OCI-LY7 (cell line): Measurements from ENCODE around the gene DPEP1. TPM values are rescaled to one million over a fixed set of nuclear protein-coding genes. Genes with fewer than 3 reads are reported as not detected.

ENCODE experiments used
- BruUV-seq: library from RNA; stranded (reverse); fragments of 400-500 nt; replicated peaks from 2 replicates; lab custom pipeline; 2021; lab: Mats Ljungman, UMichigan
- CTCF ChIA-PET: fragments of 300-600 bp; sonication (Branson Sonifier 250); formaldehyde crosslinking; loops from one replicate; lab custom pipeline; 2022; ENCODE audit warnings: antibody characterized with exemption; ENCODE audit not compliant: unreplicated experiment; lab: Charles Lee
- POLR2A ChIA-PET: fragments of 300-600 bp; sonication (Branson Sonifier 250); formaldehyde crosslinking; loops from one replicate; lab custom pipeline; 2022; ENCODE audit warnings: antibody characterized with exemption; lab: Charles Lee
- DNase-seq: peaks from one replicate; pipeline ENCODE4 v3.0.0-alpha.2; 2015; ENCODE audit warnings: low spot score
- H2AFZ ChIP-seq: fragments of 200-600 bp; sonication (generic), shearing (Covaris generic); 2 replicates; pipeline ENCODE4 v1.6.1; 2014; ENCODE audit warnings: mild to moderate bottlenecking, antibody characterized with exemption, low read length, moderate library complexity
- H3K27ac ChIP-seq: fragments of 200-600 bp; sonication (generic); 2 replicates; pipeline ENCODE4 v1.5.1; 2014; ENCODE audit warnings: mixed run types, low read depth, mild to moderate bottlenecking, moderate library complexity, low read length, inconsistent platforms; ENCODE audit not compliant: poor library complexity, severe bottlenecking
- H3K36me3 ChIP-seq: fragments of 200-600 bp; sonication (generic); 2 replicates; pipeline ENCODE4 v1.6.1; 2014; ENCODE audit warnings: mild to moderate bottlenecking, antibody characterized with exemption, low read length, moderate library complexity, mixed read lengths; ENCODE audit not compliant: insufficient read depth
- H3K4me1 ChIP-seq: fragments of 200-600 bp; sonication (generic); 2 replicates; pipeline ENCODE4 v1.5.1; 2014; ENCODE audit warnings: mild to moderate bottlenecking, low read length; ENCODE audit not compliant: insufficient read depth, poor library complexity, severe bottlenecking
- H3K4me2 ChIP-seq: fragments of 200-600 bp; sonication (generic); 2 replicates; pipeline ENCODE4 v1.6.1; 2014; ENCODE audit warnings: mild to moderate bottlenecking, low read length
- H3K4me3 ChIP-seq: fragments of 200-600 bp; sonication (generic); 2 replicates; pipeline ENCODE4 v1.5.1; 2014; ENCODE audit warnings: mild to moderate bottlenecking, low read depth, low read length; ENCODE audit not compliant: poor library complexity, severe bottlenecking
- H3K79me2 ChIP-seq: fragments of 200-600 bp; sonication (generic); 2 replicates; pipeline ENCODE4 v1.6.1; 2016; ENCODE audit warnings: low read depth, mild to moderate bottlenecking, low read length, moderate library complexity, mixed read lengths; ENCODE audit not compliant: insufficient read depth
- H3K9me2 ChIP-seq: fragments of 200-600 bp; sonication (generic); 2 replicates; pipeline ENCODE4 v1.6.1; 2016; ENCODE audit warnings: mild to moderate bottlenecking, low read length, mixed read lengths; ENCODE audit not compliant: insufficient read depth
- H3K9me3 ChIP-seq: fragments of 200-600 bp; sonication (generic); 2 replicates; pipeline ENCODE4 v1.6.1; 2014; ENCODE audit warnings: mild to moderate bottlenecking, mixed run types, low read length, mixed read lengths
- H4K20me1 ChIP-seq: fragments of 200-600 bp; sonication (generic); 2 replicates; pipeline ENCODE4 v1.6.1; 2014; ENCODE audit warnings: mild to moderate bottlenecking, antibody characterized with exemption, low read length, moderate library complexity, mixed read lengths; ENCODE audit not compliant: insufficient read depth
- EZH2phosphoT487 ChIP-seq: fragments of 200-600 bp; sonication (generic); IDR thresholded peaks from 2 replicates; pipeline ENCODE4 v1.6.1; 2018; ENCODE audit warnings: low read depth, borderline replicate concordance, mild to moderate bottlenecking, mixed run types, antibody characterized with exemption, low read length, moderate library complexity, mixed read lengths
- intact Hi-C: fragments of 100-400 bp; cut with micrococcal nuclease; formaldehyde crosslinking; loops from one replicate; pipeline ENCODE4 v1.10.0; 2022; ENCODE audit not compliant: unreplicated experiment
- total RNA-seq, 2 experiments: library from RNA; depleted of rRNA in 1 of 2; stranded (reverse); fragments of >200 nt in 1 of 2; shearing (Covaris generic) in 1 of 2; gene quantifications; 2 replicates each; pipeline ENCODE4 v1.2.3, GENCODE V29; 2014 to 2022
- TF ChIP-seq, protein P1 (sequence below): fragments of 200-600 bp; sonication (generic); conservative IDR thresholded peaks from 2 replicates; pipeline ENCODE4 v1.5.1; 2014; ENCODE audit warnings: mild to moderate bottlenecking, antibody characterized with exemption, low read length, moderate library complexity, mixed read lengths

The DPEP1 gene
- total RNA-seq, 2 experiments from 2014 or later, result not detected

DNA sequence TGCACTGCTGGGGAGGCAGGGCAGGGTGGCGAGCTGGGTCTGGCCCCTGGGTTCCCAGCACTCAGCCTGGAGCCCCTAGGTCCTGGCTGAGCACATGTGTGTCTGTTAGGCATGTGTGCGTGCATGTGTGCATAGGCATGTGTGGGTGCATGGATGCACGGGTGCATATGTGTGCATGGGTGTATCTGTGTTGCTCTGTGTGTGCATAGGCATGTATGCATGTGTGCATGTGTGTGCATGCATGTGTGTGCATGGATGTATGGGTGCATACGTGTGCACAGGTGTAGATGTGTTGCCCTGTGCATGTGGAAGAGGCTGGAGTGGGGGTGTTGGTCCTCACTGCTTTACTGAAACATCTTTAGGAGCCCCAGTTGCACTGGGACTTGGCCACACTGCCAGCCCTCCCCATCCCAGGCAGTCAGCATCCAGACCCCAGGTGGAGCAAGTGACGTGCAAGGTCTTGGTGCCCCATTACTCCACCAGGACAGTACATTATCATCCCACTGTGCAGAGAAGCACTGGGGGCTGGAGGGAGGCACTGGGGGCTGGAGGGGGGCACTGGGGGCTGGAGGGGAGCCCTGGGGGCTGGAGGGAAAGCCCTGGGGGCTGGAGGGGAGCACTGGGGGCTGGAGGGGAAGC, 10.4 kb upstream of the DPEP1 start:
- BruUV-seq, result no TSS peak
- no peaks in the 10 kb centered on the region for H3K9me3 ChIP-seq
- no peaks in the 10 kb centered on the region for H4K20me1 ChIP-seq
- CTCF ChIA-PET, result interaction anchor here (0.6 kb wide), 1 partner anchor 97 kb away, joined by 3 read pairs; no protein-coding TSS in a partner anchor
- no peak overlapping the region for H2AFZ ChIP-seq
- POLR2A ChIA-PET, result no interaction called here
- H3K9me2 ChIP-seq, result no peaks in the 10 kb centered on the region
- no peaks in the 10 kb centered on the region for H3K4me1 ChIP-seq
- H3K27ac ChIP-seq, result no peak overlapping the region
- intact Hi-C loops, result no loop called here
- DNase-seq, result no peak
- no peaks in the 10 kb centered on the region for H3K36me3 ChIP-seq
- H3K79me2 ChIP-seq, result no peaks in the 10 kb centered on the region
- TF ChIP-seq, protein P1, sequence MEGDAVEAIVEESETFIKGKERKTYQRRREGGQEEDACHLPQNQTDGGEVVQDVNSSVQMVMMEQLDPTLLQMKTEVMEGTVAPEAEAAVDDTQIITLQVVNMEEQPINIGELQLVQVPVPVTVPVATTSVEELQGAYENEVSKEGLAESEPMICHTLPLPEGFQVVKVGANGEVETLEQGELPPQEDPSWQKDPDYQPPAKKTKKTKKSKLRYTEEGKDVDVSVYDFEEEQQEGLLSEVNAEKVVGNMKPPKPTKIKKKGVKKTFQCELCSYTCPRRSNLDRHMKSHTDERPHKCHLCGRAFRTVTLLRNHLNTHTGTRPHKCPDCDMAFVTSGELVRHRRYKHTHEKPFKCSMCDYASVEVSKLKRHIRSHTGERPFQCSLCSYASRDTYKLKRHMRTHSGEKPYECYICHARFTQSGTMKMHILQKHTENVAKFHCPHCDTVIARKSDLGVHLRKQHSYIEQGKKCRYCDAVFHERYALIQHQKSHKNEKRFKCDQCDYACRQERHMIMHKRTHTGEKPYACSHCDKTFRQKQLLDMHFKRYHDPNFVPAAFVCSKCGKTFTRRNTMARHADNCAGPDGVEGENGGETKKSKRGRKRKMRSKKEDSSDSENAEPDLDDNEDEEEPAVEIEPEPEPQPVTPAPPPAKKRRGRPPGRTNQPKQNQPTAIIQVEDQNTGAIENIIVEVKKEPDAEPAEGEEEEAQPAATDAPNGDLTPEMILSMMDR, result no peak
- no peak for TF ChIP-seq EZH2phosphoT487
- no peak overlapping the region for H3K4me2 ChIP-seq
- H3K4me3 ChIP-seq, result no peak overlapping the region

DNA sequence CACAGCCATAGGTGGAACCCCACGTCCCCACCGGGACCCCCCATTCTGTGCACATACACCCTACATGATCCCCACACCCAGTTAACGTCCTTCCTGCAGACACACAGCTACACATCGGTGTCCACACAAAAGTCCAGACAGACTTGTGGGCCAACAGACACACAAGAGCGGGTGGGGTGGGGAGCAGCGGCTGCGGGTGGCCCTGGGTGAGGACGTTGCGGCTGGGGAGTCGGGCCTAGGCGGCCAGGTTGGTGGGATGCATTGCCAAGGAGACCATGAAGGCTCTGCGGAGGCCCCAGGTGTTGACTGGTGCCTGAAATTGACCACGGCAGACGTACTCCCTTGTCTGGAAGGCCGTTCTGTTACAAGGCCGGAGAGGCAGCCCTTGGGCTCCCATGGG, 8.7 kb upstream of the DPEP1 start:
- intact Hi-C loops, result no loop called here
- CTCF ChIA-PET, result no interaction called here
- no peak for DNase-seq
- no peak overlapping the region for H3K4me2 ChIP-seq
- H3K4me3 ChIP-seq, result no peak overlapping the region
- POLR2A ChIA-PET, result no interaction called here
- H4K20me1 ChIP-seq, result no peaks in the 10 kb centered on the region
- BruUV-seq, result no TSS peak
- no peak overlapping the region for H3K27ac ChIP-seq
- no peak overlapping the region for H2AFZ ChIP-seq
- no peaks in the 10 kb centered on the region for H3K4me1 ChIP-seq
- no peaks in the 10 kb centered on the region for H3K79me2 ChIP-seq
- no peaks in the 10 kb centered on the region for H3K36me3 ChIP-seq
- no peaks in the 10 kb centered on the region for H3K9me2 ChIP-seq
- H3K9me3 ChIP-seq, result no peaks in the 10 kb centered on the region
- TF ChIP-seq, protein P1, result no peak
- TF ChIP-seq EZH2phosphoT487, result no peak

- intact Hi-C loops, result no loop called here
- H3K36me3 ChIP-seq, result no peaks in the 10 kb centered on the region
- no peaks in the 10 kb centered on the region for H4K20me1 ChIP-seq
- no peak overlapping the region for H3K4me3 ChIP-seq
- H3K9me2 ChIP-seq, result no peaks in the 10 kb centered on the region
- H3K27ac ChIP-seq, result no peak overlapping the region
- no peak overlapping the region for H2AFZ ChIP-seq
- CTCF ChIA-PET, result no interaction called here
- POLR2A ChIA-PET, result no interaction called here
- H3K4me1 ChIP-seq, result no peaks in the 10 kb centered on the region
- no peaks in the 10 kb centered on the region for H3K79me2 ChIP-seq
- no peaks in the 10 kb centered on the region for H3K9me3 ChIP-seq
- BruUV-seq, result no TSS peak
- DNase-seq, result no peak
- no peak overlapping the region for H3K4me2 ChIP-seq
- TF ChIP-seq, protein P1, result no peak
- no peak for TF ChIP-seq EZH2phosphoT487
These were observed 8.1 kb upstream of the DPEP1 start for GRCh38 chr16:89605186-89605970.
